K562 (cell line): ENCODE data around the gene SLCO1B1. TPM values are rescaled to one million over a fixed set of nuclear protein-coding genes. Genes with fewer than 3 reads are reported as not detected.

Experiments
- ATAC-seq: fragments of 200-7000 bp; cut with Tn5 transposase; 3 replicates; pipeline ENCODE4 v1.9.1; 2020; ENCODE audit warnings: moderate library complexity
- BruUV-seq: library from RNA; stranded (reverse); fragments of 400-500 nt; replicated peaks from 2 replicates; lab custom pipeline; 2021; lab: Mats Ljungman, UMichigan
- CTCF ChIA-PET: fragments of 300-600 bp; formaldehyde crosslinking; extraction: SDS; loops from one replicate; lab custom pipeline; 2021; ENCODE audit warnings: low intra/inter-chr PET ratio; lab: Yijun Ruan, JAX
- POLR2A ChIA-PET: fragments of 300-600, 350-650 bp; sonication (Branson Sonifier 250); formaldehyde crosslinking; extraction: SDS; loops from one replicate; lab custom pipeline; 2021; ENCODE audit warnings: antibody characterized with exemption, inconsistent platforms; lab: Yijun Ruan, JAX
- DNase-seq, 4 experiments: peaks; one replicate each; pipeline versions ENCODE4 v3.0.0 to v3.0.0-alpha.2; 2011 to 2018; ENCODE audit warnings: low spot score in 3 of 4, mixed read lengths in 3 of 4; ENCODE audit errors: extremely low read depth in 1 of 4
- FAIRE-seq: peaks from 2 replicates; lab custom pipeline; 2011; peaks lifted over from hg19 to GRCh38; lab: Jason Lieb, UNC
- H2AFZ ChIP-seq: 2 replicates; pipeline ENCODE4 v1.6.0; 2011; ENCODE audit warnings: low read depth, low read length, control low read depth, inconsistent platforms
- H3K27ac ChIP-seq: fragments of 200-600 bp; 3 replicates; pipeline ENCODE4 v1.8.0; 2011; ENCODE audit warnings: low read depth, mild to moderate bottlenecking, control low read depth, inconsistent platforms, low read length, moderate library complexity, mixed read lengths; ENCODE audit errors: extremely low read depth
- H3K27me3 ChIP-seq, 2 experiments: fragments of 300-600 bp in 1 of 2; 2 replicates in 1 of 2; 3 replicates in 1 of 2; pipeline versions ENCODE4 v1.6.0 to v1.8.0; 2011; ENCODE audit warnings: inconsistent platforms in 2 of 2, low read length in 2 of 2, mild to moderate bottlenecking in 1 of 2, mixed read lengths in 1 of 2, moderate library complexity in 1 of 2; ENCODE audit not compliant: control insufficient read depth in 2 of 2, insufficient read depth in 2 of 2
- H3K36me3 ChIP-seq: fragments of 300-600 bp; 3 replicates; pipeline ENCODE4 v1.8.0; 2011; ENCODE audit warnings: mild to moderate bottlenecking, low read length, inconsistent platforms; ENCODE audit not compliant: control insufficient read depth, insufficient read depth
- H3K4me1 ChIP-seq, 2 experiments: fragments of 200-600 bp in 1 of 2; replicated peaks in 1 of 2; 2 replicates in 1 of 2; 3 replicates in 1 of 2; pipeline versions ENCODE4 v1.5.1 to v1.8.0; 2011; ENCODE audit warnings: inconsistent platforms in 2 of 2, low read length in 2 of 2, mild to moderate bottlenecking in 1 of 2, mixed read lengths in 1 of 2, moderate library complexity in 1 of 2; ENCODE audit not compliant: control insufficient read depth in 2 of 2, insufficient read depth in 2 of 2
- H3K4me2 ChIP-seq: 2 replicates; pipeline ENCODE4 v1.6.1; 2011; ENCODE audit warnings: low read length, control low read depth, inconsistent platforms, mixed read lengths; ENCODE audit not compliant: insufficient read depth
- H3K4me3 ChIP-seq: fragments of 200-600 bp; sonication (generic), shearing (Covaris generic); 2 replicates; pipeline ENCODE4 v1.5.1; 2016; ENCODE audit warnings: control low read depth, inconsistent platforms
- H3K79me2 ChIP-seq: fragments of 200-600 bp; 3 replicates; pipeline ENCODE4 v1.8.0; 2011; ENCODE audit warnings: low read length, inconsistent platforms; ENCODE audit not compliant: control insufficient read depth, insufficient read depth
- H3K9ac ChIP-seq, 2 experiments: 2 replicates each; pipeline versions ENCODE4 v1.6.0 to v1.6.1; 2011; ENCODE audit warnings: low read depth in 2 of 2, low read length in 2 of 2, control low read depth in 1 of 2, inconsistent platforms in 1 of 2, mild to moderate bottlenecking in 1 of 2, mixed read lengths in 1 of 2; ENCODE audit not compliant: insufficient read depth in 1 of 2
- H3K9me1 ChIP-seq: one replicate; pipeline ENCODE4 v1.6.0; 2011; ENCODE audit warnings: inconsistent platforms, mild to moderate bottlenecking, low read length, moderate library complexity; ENCODE audit not compliant: control insufficient read depth, insufficient read depth
- H3K9me3 ChIP-seq: replicated peaks from 2 replicates; pipeline ENCODE4 v1.5.1; 2011; ENCODE audit warnings: low read depth, low read length, inconsistent platforms; ENCODE audit not compliant: control insufficient read depth, insufficient read depth
- H4K20me1 ChIP-seq: replicated peaks from 2 replicates; pipeline ENCODE4 v1.6.1; 2011; ENCODE audit warnings: low read length, inconsistent platforms, mixed read lengths; ENCODE audit not compliant: control insufficient read depth, insufficient read depth
- BACH1 ChIP-seq: fragments of 200-800 bp; sonication (Bioruptor generic); IDR thresholded peaks from 2 replicates; pipeline ENCODE4 v1.6.1; 2016; ENCODE audit warnings: missing genetic modification characterization, missing compliant biosample characterization
- BDP1 ChIP-seq: IDR thresholded peaks from 3 replicates; pipeline ENCODE4 v1.6.1; 2011; ENCODE audit not compliant: insufficient read length, insufficient read depth
- BRD9 ChIP-seq: fragments of 450-650 bp; IDR thresholded peaks from 2 replicates; pipeline ENCODE4 v1.6.1; 2018; ENCODE audit warnings: low read depth; ENCODE audit not compliant: partially characterized antibody
- CBFA2T2 ChIP-seq: fragments of 450-650 bp; conservative IDR thresholded peaks from 2 replicates; pipeline ENCODE4 v1.6.1; 2017; ENCODE audit warnings: mild to moderate bottlenecking
- CBX5 ChIP-seq: IDR thresholded peaks from 2 replicates; pipeline ENCODE4 v1.6.1; 2014; ENCODE audit warnings: low read depth, borderline replicate concordance
- DNMT1 ChIP-seq: fragments of 450-650 bp; IDR thresholded peaks from 2 replicates; pipeline ENCODE4 v1.6.1; 2016; ENCODE audit warnings: antibody characterized with exemption, mild to moderate bottlenecking
- ETV1 ChIP-seq: fragments of 450-650 bp; conservative IDR thresholded peaks from 2 replicates; pipeline ENCODE4 v1.6.1; 2016; ENCODE audit warnings: missing genetic modification characterization, control low read depth, low read depth, missing compliant biosample characterization
- FIP1L1 ChIP-seq: fragments of 200-400 bp; formaldehyde crosslinking; IDR thresholded peaks from 2 replicates; pipeline ENCODE4 v1.6.1; 2018; ENCODE audit warnings: mild to moderate bottlenecking, low read depth, low read length; ENCODE audit not compliant: poor library complexity, severe bottlenecking
- HMG20A ChIP-seq: fragments of 450-650 bp; formaldehyde crosslinking; conservative IDR thresholded peaks from 2 replicates; pipeline ENCODE4 v1.4.0; 2020; ENCODE audit warnings: mild to moderate bottlenecking, mixed read lengths
- MEF2A ChIP-seq: IDR thresholded peaks from 2 replicates; pipeline ENCODE4 v1.6.1; 2011; ENCODE audit warnings: low read depth, mild to moderate bottlenecking, low read length, moderate library complexity; ENCODE audit not compliant: control insufficient read depth
- NBN ChIP-seq: fragments of 450-650 bp; IDR thresholded peaks from 2 replicates; pipeline ENCODE4 v1.6.1; 2016; ENCODE audit warnings: low read depth, mild to moderate bottlenecking
- NFE2 ChIP-seq: IDR thresholded peaks from 2 replicates; pipeline ENCODE4 v1.6.1; 2014; ENCODE audit warnings: antibody characterized with exemption, low read depth
- PHF20 ChIP-seq: fragments of 450-650 bp; IDR thresholded peaks from 2 replicates; pipeline ENCODE4 v1.6.1; 2018; ENCODE audit not compliant: partially characterized antibody
- RUNX1 ChIP-seq: sonication (generic); IDR thresholded peaks from 2 replicates; pipeline ENCODE4 v1.6.1; 2016; ENCODE audit warnings: antibody characterized with exemption, low read depth
- ZNF140 ChIP-seq: fragments of 250-450 bp; sonication (Bioruptor Pico); IDR thresholded peaks from 2 replicates; pipeline ENCODE4 v1.8.0; 2021; ENCODE audit warnings: moderate library complexity, mild to moderate bottlenecking, inconsistent platforms
- ZNF24 ChIP-seq: fragments of 450-650 bp; IDR thresholded peaks from 2 replicates; pipeline ENCODE4 v1.6.1; 2016
- ZZZ3 ChIP-seq: fragments of 450-650 bp; IDR thresholded peaks from 2 replicates; pipeline ENCODE4 v1.6.1; 2016; ENCODE audit warnings: antibody characterized with exemption, mild to moderate bottlenecking, moderate library complexity
- in situ Hi-C: fragments of 300-500 bp; cut with MboI; formaldehyde crosslinking; loops from 4 replicates; pipeline ENCODE4 v1.15.0; 2018; ENCODE audit warnings: inconsistent platforms, mixed read lengths
- intact Hi-C: fragments of 100-400 bp; cut with micrococcal nuclease; formaldehyde crosslinking; loops from 2 replicates; pipeline ENCODE4 v1.14.2; 2022
- polyA plus RNA-seq, 8 experiments: library from polyadenylated mRNA; depleted of rRNA in 4 of 8; stranded (reverse) in 5 of 8; unstranded in 3 of 8; fragments of >200 nt; fragmentation: Nextera tagmentation in 2 of 8; fragmentation: Illumina TruSeq in 1 of 8; extraction: Ambion mirVana in 2 of 8; extraction: Trizol in 1 of 8; gene quantifications; 2 replicates each; pipeline versions ENCODE4 v1.2.1 to v1.2.3, GENCODE V29; 2011 to 2014; ENCODE audit warnings: inconsistent platforms in 1 of 8, missing spikeins in 1 of 8
- total RNA-seq, 7 experiments: library from RNA; depleted of rRNA in 6 of 7; stranded (reverse); fragments of >200 nt in 6 of 7; fragmentation: Illumina TruSeq in 2 of 7; extraction: Trizol in 2 of 7; gene quantifications; 2 replicates each; pipeline versions ENCODE4 v1.2.1 to v1.2.3, GENCODE V29; 2011 to 2021; ENCODE audit warnings: low replicate concordance in 1 of 7
- TF ChIP-seq, protein P1 (sequence below): sonication (generic); formaldehyde crosslinking; IDR thresholded peaks from 2 replicates; pipeline ENCODE4 v1.8.1; 2023; ENCODE audit warnings: mild to moderate bottlenecking, missing genetic modification reagents, moderate library complexity
- TF ChIP-seq, protein P2 (sequence below), 2 experiments: fragments of 450-650 bp; conservative IDR thresholded peaks; 2 replicates each; pipeline ENCODE4 v1.6.1; 2017; ENCODE audit warnings: mild to moderate bottlenecking in 2 of 2, moderate library complexity in 2 of 2
- TF ChIP-seq, protein P3 (sequence below): fragments of 250-450 bp; sonication (Bioruptor Pico); IDR thresholded peaks from 2 replicates; pipeline ENCODE4 v1.4.0; 2020; ENCODE audit warnings: mild to moderate bottlenecking, moderate library complexity, borderline replicate concordance

Gene SLCO1B1
- total and polyA plus RNA-seq, 9 of the 15 experiments (the other 6 are each of a cell fraction or from before 2014, with no cell fraction given), result 0.04 TPM; not detected in 8

DNA sequence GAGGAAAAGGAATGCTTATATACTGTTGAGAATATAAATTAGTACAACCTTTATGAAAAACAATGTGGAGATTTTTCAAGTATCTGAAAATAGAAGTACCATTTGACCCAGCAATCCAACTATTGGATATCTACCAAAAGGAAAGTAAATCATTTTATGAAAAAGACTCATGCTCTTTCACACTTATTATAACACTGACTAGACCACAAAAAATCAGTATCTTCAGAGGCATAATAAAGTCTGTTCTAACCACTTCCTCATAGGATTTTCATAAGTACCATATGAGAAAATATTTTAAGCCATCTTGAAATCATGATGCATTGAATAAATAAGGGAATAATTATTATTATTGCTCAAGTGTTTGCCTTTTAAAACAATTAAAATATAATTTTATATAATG, 90.8 kb downstream of the SLCO1B1 start:
- no peak for FAIRE-seq
- CTCF ChIA-PET, result no interaction called here
- no TSS peak for BruUV-seq

More for the DNA sequence above, 90.8 kb downstream of the SLCO1B1 start:
- in situ Hi-C loops (no loop called here), intact Hi-C loops (no loop called here)
- ATAC-seq, result no peak
- Histone ChIP-seq H3K79me2 (no peaks in the 10 kb centered on the region), H3K9ac (no peak overlapping the region), H3K36me3 (no peaks in the 10 kb centered on the region), H3K4me3 (no peak overlapping the region), H3K9me1 (no peaks in the 10 kb centered on the region), H2AFZ (no peak overlapping the region), H3K9me3 (no peaks in the 10 kb centered on the region), H3K4me2 (no peak overlapping the region), H3K27me3 (no peaks in the 10 kb centered on the region), H3K4me1 (no peaks in the 10 kb centered on the region), H3K27ac (no peak overlapping the region), H4K20me1 (no peaks in the 10 kb centered on the region)
- TF ChIP-seq, protein P1, sequence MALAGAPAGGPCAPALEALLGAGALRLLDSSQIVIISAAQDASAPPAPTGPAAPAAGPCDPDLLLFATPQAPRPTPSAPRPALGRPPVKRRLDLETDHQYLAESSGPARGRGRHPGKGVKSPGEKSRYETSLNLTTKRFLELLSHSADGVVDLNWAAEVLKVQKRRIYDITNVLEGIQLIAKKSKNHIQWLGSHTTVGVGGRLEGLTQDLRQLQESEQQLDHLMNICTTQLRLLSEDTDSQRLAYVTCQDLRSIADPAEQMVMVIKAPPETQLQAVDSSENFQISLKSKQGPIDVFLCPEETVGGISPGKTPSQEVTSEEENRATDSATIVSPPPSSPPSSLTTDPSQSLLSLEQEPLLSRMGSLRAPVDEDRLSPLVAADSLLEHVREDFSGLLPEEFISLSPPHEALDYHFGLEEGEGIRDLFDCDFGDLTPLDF (CRISPR knock-in tag), result no peak
- TF ChIP-seq, protein P2, sequence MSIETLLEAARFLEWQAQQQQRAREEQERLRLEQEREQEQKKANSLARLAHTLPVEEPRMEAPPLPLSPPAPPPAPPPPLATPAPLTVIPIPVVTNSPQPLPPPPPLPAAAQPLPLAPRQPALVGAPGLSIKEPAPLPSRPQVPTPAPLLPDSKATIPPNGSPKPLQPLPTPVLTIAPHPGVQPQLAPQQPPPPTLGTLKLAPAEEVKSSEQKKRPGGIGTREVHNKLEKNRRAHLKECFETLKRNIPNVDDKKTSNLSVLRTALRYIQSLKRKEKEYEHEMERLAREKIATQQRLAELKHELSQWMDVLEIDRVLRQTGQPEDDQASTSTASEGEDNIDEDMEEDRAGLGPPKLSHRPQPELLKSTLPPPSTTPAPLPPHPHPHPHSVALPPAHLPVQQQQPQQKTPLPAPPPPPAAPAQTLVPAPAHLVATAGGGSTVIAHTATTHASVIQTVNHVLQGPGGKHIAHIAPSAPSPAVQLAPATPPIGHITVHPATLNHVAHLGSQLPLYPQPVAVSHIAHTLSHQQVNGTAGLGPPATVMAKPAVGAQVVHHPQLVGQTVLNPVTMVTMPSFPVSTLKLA (conservative IDR thresholded peaks at IDR 0.05), result no peak
- TF ChIP-seq ZNF24, result no peak
- TF ChIP-seq ZZZ3, result no peak
- no peak for TF ChIP-seq FIP1L1
- TF ChIP-seq NFE2, result no peak
- TF ChIP-seq BDP1, result no peak
- no peak for TF ChIP-seq HMG20A (CRISPR knock-in tag)
- TF ChIP-seq BACH1 (tag), result no peak
- no peak for TF ChIP-seq ETV1 (tag)
- no peak for TF ChIP-seq BRD9
- no peak for TF ChIP-seq DNMT1
- TF ChIP-seq CBFA2T2, result no peak
- TF ChIP-seq MEF2A, result no peak
- TF ChIP-seq PHF20, result no peak
- no peak for TF ChIP-seq ZNF140 (CRISPR knock-in tag)
- TF ChIP-seq, protein P3, sequence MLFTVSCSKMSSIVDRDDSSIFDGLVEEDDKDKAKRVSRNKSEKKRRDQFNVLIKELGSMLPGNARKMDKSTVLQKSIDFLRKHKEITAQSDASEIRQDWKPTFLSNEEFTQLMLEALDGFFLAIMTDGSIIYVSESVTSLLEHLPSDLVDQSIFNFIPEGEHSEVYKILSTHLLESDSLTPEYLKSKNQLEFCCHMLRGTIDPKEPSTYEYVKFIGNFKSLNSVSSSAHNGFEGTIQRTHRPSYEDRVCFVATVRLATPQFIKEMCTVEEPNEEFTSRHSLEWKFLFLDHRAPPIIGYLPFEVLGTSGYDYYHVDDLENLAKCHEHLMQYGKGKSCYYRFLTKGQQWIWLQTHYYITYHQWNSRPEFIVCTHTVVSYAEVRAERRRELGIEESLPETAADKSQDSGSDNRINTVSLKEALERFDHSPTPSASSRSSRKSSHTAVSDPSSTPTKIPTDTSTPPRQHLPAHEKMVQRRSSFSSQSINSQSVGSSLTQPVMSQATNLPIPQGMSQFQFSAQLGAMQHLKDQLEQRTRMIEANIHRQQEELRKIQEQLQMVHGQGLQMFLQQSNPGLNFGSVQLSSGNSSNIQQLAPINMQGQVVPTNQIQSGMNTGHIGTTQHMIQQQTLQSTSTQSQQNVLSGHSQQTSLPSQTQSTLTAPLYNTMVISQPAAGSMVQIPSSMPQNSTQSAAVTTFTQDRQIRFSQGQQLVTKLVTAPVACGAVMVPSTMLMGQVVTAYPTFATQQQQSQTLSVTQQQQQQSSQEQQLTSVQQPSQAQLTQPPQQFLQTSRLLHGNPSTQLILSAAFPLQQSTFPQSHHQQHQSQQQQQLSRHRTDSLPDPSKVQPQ (CRISPR knock-in tag), result no peak
- no peak for TF ChIP-seq RUNX1
- TF ChIP-seq NBN, result no peak
- no peak for TF ChIP-seq CBX5
- DNase-seq, result no peak
- POLR2A ChIA-PET, result no interaction called here
